ENCODE results near the gene NFASC.

Gene NFASC

GRCh38 chr1:204978782-204979181 is 108.1 kb downstream of the NFASC start:
- peaks cover 30% of the 10 kb centered on the region for H3K4me1 ChIP-seq (ENCODE audit: low read length)
- H3K4me3 ChIP-seq (ENCODE audit: low read length): no peak overlapping the region

GRCh38 chr1:204979306-204979705 is 108.6 kb downstream of the NFASC start:
- Histone ChIP-seq H3K4me1 (ENCODE audit: low read length) (peaks cover 30% of the 10 kb centered on the region), H3K27ac (ENCODE audit: low read length) (no peak overlapping the region), H2AFZ (ENCODE audit: low read depth, low read length) (no peak overlapping the region), H3K27me3 (ENCODE audit: low read depth, low read length) (peaks cover 21% of the 10 kb centered on the region), H3K36me3 (replicated peaks; ENCODE audit: low read depth, low read length) (no peaks in the 10 kb centered on the region), H3K4me2 (ENCODE audit: low read length) (no peak overlapping the region), H3K9me3 (ENCODE audit: insufficient read depth, low read length) (no peaks in the 10 kb centered on the region), H3K4me3 (ENCODE audit: low read length) (no peak overlapping the region), H3K79me2 (ENCODE audit: low read length) (no peaks in the 10 kb centered on the region), H4K20me1 (ENCODE audit: insufficient read depth, low read length) (no peaks in the 10 kb centered on the region), H3K9ac (ENCODE audit: low read length) (no peak overlapping the region)
- TF ChIP-seq EZH2phosphoT487 (IDR thresholded peaks at IDR 0.05; ENCODE audit: low read depth): no peak

More at GRCh38 chr1:204978782-204979181, 108.1 kb downstream of the NFASC start:
- Histone ChIP-seq H3K27me3 (ENCODE audit: low read depth, low read length) (peaks cover 24% of the 10 kb centered on the region), H3K27ac (ENCODE audit: low read length) (no peak overlapping the region), H2AFZ (ENCODE audit: low read depth, low read length) (no peak overlapping the region), H4K20me1 (ENCODE audit: insufficient read depth, low read length) (no peaks in the 10 kb centered on the region), H3K79me2 (ENCODE audit: low read length) (no peaks in the 10 kb centered on the region), H3K36me3 (replicated peaks; ENCODE audit: low read depth, low read length) (no peaks in the 10 kb centered on the region), H3K9ac (ENCODE audit: low read length) (no peak overlapping the region), H3K9me3 (ENCODE audit: insufficient read depth, low read length) (no peaks in the 10 kb centered on the region), H3K4me2 (ENCODE audit: low read length) (no peak overlapping the region)
- TF ChIP-seq CTCF (IDR thresholded peaks at IDR 0.05; ENCODE audit: low read depth, low read length): no peak
- no peak for TF ChIP-seq EZH2phosphoT487 (IDR thresholded peaks at IDR 0.05; ENCODE audit: low read depth)

- Histone ChIP-seq H3K4me3 (ENCODE audit: low read length) (no peak overlapping the region), H4K20me1 (ENCODE audit: insufficient read depth, low read length) (no peaks in the 10 kb centered on the region), H3K9me3 (ENCODE audit: insufficient read depth, low read length) (no peaks in the 10 kb centered on the region), H2AFZ (ENCODE audit: low read depth, low read length) (no peak overlapping the region), H3K27me3 (ENCODE audit: low read depth, low read length) (peaks cover 26% of the 10 kb centered on the region), H3K4me1 (ENCODE audit: low read length) (peaks cover 29% of the 10 kb centered on the region), H3K36me3 (replicated peaks; ENCODE audit: low read depth, low read length) (no peaks in the 10 kb centered on the region), H3K4me2 (ENCODE audit: low read length) (no peak overlapping the region), H3K9ac (ENCODE audit: low read length) (no peak overlapping the region), H3K27ac (ENCODE audit: low read length) (no peak overlapping the region), H3K79me2 (ENCODE audit: low read length) (no peaks in the 10 kb centered on the region)
- TF ChIP-seq CTCF (IDR thresholded peaks at IDR 0.05; ENCODE audit: low read depth, low read length): no peak
- TF ChIP-seq EZH2phosphoT487 (IDR thresholded peaks at IDR 0.05; ENCODE audit: low read depth): no peak
Measured at GRCh38 chr1:204979891-204980649, 109.4 kb downstream of the NFASC start.

GRCh38 chr1:204980840-204981405 is 110.3 kb downstream of the NFASC start:
- Histone ChIP-seq H3K9ac (ENCODE audit: low read length) (no peak overlapping the region), H3K36me3 (replicated peaks; ENCODE audit: low read depth, low read length) (no peaks in the 10 kb centered on the region), H3K79me2 (ENCODE audit: low read length) (no peaks in the 10 kb centered on the region), H3K4me3 (ENCODE audit: low read length) (no peak overlapping the region), H4K20me1 (ENCODE audit: insufficient read depth, low read length) (no peaks in the 10 kb centered on the region), H3K27me3 (ENCODE audit: low read depth, low read length) (peaks cover 32% of the 10 kb centered on the region), H3K4me2 (ENCODE audit: low read length) (no peak overlapping the region), H2AFZ (ENCODE audit: low read depth, low read length) (no peak overlapping the region), H3K4me1 (ENCODE audit: low read length) (peaks cover 22% of the 10 kb centered on the region), H3K9me3 (ENCODE audit: insufficient read depth, low read length) (no peaks in the 10 kb centered on the region), H3K27ac (ENCODE audit: low read length) (no peak overlapping the region)
- TF ChIP-seq EZH2phosphoT487 (IDR thresholded peaks at IDR 0.05; ENCODE audit: low read depth) (no peak), CTCF (IDR thresholded peaks at IDR 0.05; ENCODE audit: low read depth, low read length) (no peak)
